ENCODE results near the gene ELOF1.

The ELOF1 gene

GRCh38 chr19:11539495-11540365, 19.3 kb downstream of the ELOF1 start:
- no peak for TF ChIP-seq JUND (IDR thresholded peaks at IDR 0.05; ENCODE audit: low read depth)
- no peak for DNase-seq (ENCODE audit: low read depth in 1 of 2, low spot score in 1 of 2)
- in situ Hi-C loops (cut with HindIII; ENCODE audit: low pct_unique_long_range_greater_than_20kb, low sequenced_read_pairs) = no loop called here

- in situ Hi-C loops (cut with HindIII; ENCODE audit: low pct_unique_long_range_greater_than_20kb, low sequenced_read_pairs) = no loop called here
- TF ChIP-seq JUND (IDR thresholded peaks at IDR 0.05; ENCODE audit: low read depth) = no peak
- no peak for DNase-seq (ENCODE audit: low read depth in 1 of 2, low spot score in 1 of 2)
These were observed 20.6 kb downstream of the ELOF1 start, which contains the start of gene CNN1 for GRCh38 chr19:11538232-11539036. Gene CNN1, plus strand, starts transcription at chr19:11538851. Its CDS starts 77 bp downstream, at chr19:11538928.

GRCh38 chr19:11535792-11536595, 23.0 kb downstream of the ELOF1 start:
- DNase-seq (ENCODE audit: low read depth in 1 of 2, low spot score in 1 of 2) = peak; percentile 75 to 89
- in situ Hi-C loops (cut with HindIII; ENCODE audit: low pct_unique_long_range_greater_than_20kb, low sequenced_read_pairs) = no loop called here
- TF ChIP-seq JUND (IDR thresholded peaks at IDR 0.05; ENCODE audit: low read depth) = no peak

GRCh38 chr19:11534948-11535347, 24.1 kb downstream of the ELOF1 start:
- no peak for TF ChIP-seq JUND (IDR thresholded peaks at IDR 0.05; ENCODE audit: low read depth)
- in situ Hi-C loops (cut with HindIII; ENCODE audit: low pct_unique_long_range_greater_than_20kb, low sequenced_read_pairs) = no loop called here
- no peak for DNase-seq (ENCODE audit: low read depth in 1 of 2, low spot score in 1 of 2)

GRCh38 chr19:11534538-11534937, 24.5 kb downstream of the ELOF1 start:
- no peak for DNase-seq (ENCODE audit: low read depth in 1 of 2, low spot score in 1 of 2)
- no peak for TF ChIP-seq JUND (IDR thresholded peaks at IDR 0.05; ENCODE audit: low read depth)
- in situ Hi-C loops (cut with HindIII; ENCODE audit: low pct_unique_long_range_greater_than_20kb, low sequenced_read_pairs) = no loop called here

GRCh38 chr19:11530432-11530831, 28.6 kb downstream of the ELOF1 start:
- in situ Hi-C loops (cut with HindIII; ENCODE audit: low pct_unique_long_range_greater_than_20kb, low sequenced_read_pairs) = no loop called here
- TF ChIP-seq JUND (IDR thresholded peaks at IDR 0.05; ENCODE audit: low read depth) = no peak
- DNase-seq (ENCODE audit: low read depth in 1 of 2, low spot score in 1 of 2) = peak; percentile 80 to 97

- in situ Hi-C loops (cut with HindIII; ENCODE audit: low pct_unique_long_range_greater_than_20kb, low sequenced_read_pairs) = no loop called here
- TF ChIP-seq JUND (IDR thresholded peaks at IDR 0.05; ENCODE audit: low read depth) = no peak
- DNase-seq (ENCODE audit: low read depth in 1 of 2, low spot score in 1 of 2) = peak; percentile 87 to 98
These were observed 30.3 kb downstream of the ELOF1 start, which contains the start of gene ECSIT for GRCh38 chr19:11528551-11529341. Gene ECSIT, minus strand, starts transcription at chr19:11529134. Its CDS starts 9,964 bp downstream, at chr19:11519170.

GRCh38 chr19:11519138-11519537, 39.9 kb downstream of the ELOF1 start:
- no peak for DNase-seq (ENCODE audit: low read depth in 1 of 2, low spot score in 1 of 2)
- TF ChIP-seq JUND (IDR thresholded peaks at IDR 0.05; ENCODE audit: low read depth) = no peak
- in situ Hi-C loops (cut with HindIII; ENCODE audit: low pct_unique_long_range_greater_than_20kb, low sequenced_read_pairs) = no loop called here

- in situ Hi-C loops (cut with HindIII; ENCODE audit: low pct_unique_long_range_greater_than_20kb, low sequenced_read_pairs) = no loop called here
- no peak for TF ChIP-seq JUND (IDR thresholded peaks at IDR 0.05; ENCODE audit: low read depth)
- no peak for DNase-seq (ENCODE audit: low read depth in 1 of 2, low spot score in 1 of 2)
These were observed 45.1 kb downstream of the ELOF1 start for GRCh38 chr19:11513946-11514345.

GRCh38 chr19:11510444-11510843, 48.6 kb downstream of the ELOF1 start:
- in situ Hi-C loops (cut with HindIII; ENCODE audit: low pct_unique_long_range_greater_than_20kb, low sequenced_read_pairs) = no loop called here
- TF ChIP-seq JUND (IDR thresholded peaks at IDR 0.05; ENCODE audit: low read depth) = no peak
- DNase-seq (ENCODE audit: low read depth in 1 of 2, low spot score in 1 of 2) = no peak

- no peak for TF ChIP-seq JUND (IDR thresholded peaks at IDR 0.05; ENCODE audit: low read depth)
- no peak for DNase-seq (ENCODE audit: low read depth in 1 of 2, low spot score in 1 of 2)
- in situ Hi-C loops (cut with HindIII; ENCODE audit: low pct_unique_long_range_greater_than_20kb, low sequenced_read_pairs) = no loop called here
These were observed 51.5 kb downstream of the ELOF1 start for GRCh38 chr19:11507370-11508078.

All from T47D (cell line).